Measurements from ENCODE around the gene PLCH1.

GRCh38 chr3:155746703-155747102 is 1.8 kb upstream of the PLCH1 start:
- no peak for TF ChIP-seq CTCF (conservative IDR thresholded peaks at IDR 0.05 in 1 of 2, IDR thresholded peaks at IDR 0.05 in 1 of 2; ENCODE audit: low read depth in 1 of 2, low read length in 2 of 2)
- no peak for TF ChIP-seq EZH2 (IDR thresholded peaks at IDR 0.05; ENCODE audit: low read length, missing control alignments)
